Muscle of leg (tissue), 10 donors: ENCODE measurements around the gene POLR1G. TPM values are rescaled to one million over a fixed set of nuclear protein-coding genes. Genes with fewer than 3 reads are reported as not detected.

ENCODE experiments used
- DNase-seq: peaks from one replicate; pipeline ENCODE4 v3.0.0; 2013
- H3K27ac ChIP-seq: one replicate; pipeline ENCODE4 v1.5.1; 2013; ENCODE audit warnings: mild to moderate bottlenecking, low read length, control low read depth
- H3K27me3 ChIP-seq: one replicate; pipeline ENCODE4 v1.6.1; 2013; ENCODE audit warnings: low read length; ENCODE audit not compliant: control insufficient read depth, insufficient read depth
- H3K36me3 ChIP-seq: one replicate; pipeline ENCODE4 v1.6.1; 2013; ENCODE audit warnings: low read length; ENCODE audit not compliant: control insufficient read depth, insufficient read depth
- H3K4me1 ChIP-seq: one replicate; pipeline ENCODE4 v1.6.1; 2013; ENCODE audit warnings: low read length; ENCODE audit not compliant: control insufficient read depth, insufficient read depth
- H3K4me3 ChIP-seq: one replicate; pipeline ENCODE4 v1.5.1; 2013; ENCODE audit warnings: low read length, control low read depth
- H3K9me3 ChIP-seq: replicated peaks from 2 replicates; pipeline ENCODE4 v1.6.1; 2013; ENCODE audit warnings: low read depth, low read length; ENCODE audit not compliant: control insufficient read depth
- polyA plus RNA-seq, 8 donors: library from polyadenylated mRNA; unstranded; fragments of 120-200 nt; gene quantifications; one replicate each; pipeline versions ENCODE4 v1.2.1 to v1.2.3, GENCODE V29; 2013; ENCODE audit warnings: inconsistent platforms in 1 of 8, low replicate concordance in 1 of 8; ENCODE audit not compliant: insufficient read length in 8 of 8, insufficient read depth in 1 of 8
- total RNA-seq: library from RNA; stranded (reverse); fragments of 120-200 nt; gene quantifications from one replicate; pipeline ENCODE4 v1.2.4, GENCODE V29; 2013

Gene POLR1G
- total and polyA plus RNA-seq, 9 donors, result 4.4 to 8.9 (median 6.8) TPM

DNA sequence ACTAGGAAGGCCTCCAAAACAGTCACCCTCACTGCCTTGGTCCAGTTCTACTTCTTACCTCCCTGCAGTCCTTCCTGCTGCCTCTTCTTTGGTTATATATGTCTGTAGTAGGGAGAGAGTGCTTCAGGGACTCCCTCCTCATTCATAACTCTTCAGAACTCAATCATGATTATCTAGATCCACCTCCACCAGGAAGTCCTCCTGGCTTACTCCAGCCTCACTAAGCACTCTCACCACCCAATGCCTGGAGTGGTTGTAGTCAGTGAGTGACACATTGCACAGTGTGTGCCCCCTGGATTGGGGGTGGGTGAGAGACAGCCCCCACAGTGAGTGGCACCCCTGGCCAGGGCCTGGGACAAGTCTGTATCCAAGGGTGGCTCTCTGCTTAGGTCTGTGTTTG, 51.3 kb downstream of the POLR1G start:
- H3K27me3 ChIP-seq, result peaks cover 8% of the 10 kb centered on the region
- H3K36me3 ChIP-seq, result no peaks in the 10 kb centered on the region
- H3K27ac ChIP-seq, result no peak overlapping the region
- no peak overlapping the region for H3K4me3 ChIP-seq
- no peaks in the 10 kb centered on the region for H3K9me3 ChIP-seq
- no peak for DNase-seq
- peaks cover 19% of the 10 kb centered on the region for H3K4me1 ChIP-seq

Other genes with a start within 250 kb of the POLR1G start
- 0.13 TPM for gene NKPD1, start 245.7 kb upstream of the POLR1G start, total RNA-seq
- gene NKPD1, start 245.7 kb upstream of the POLR1G start, polyA plus RNA-seq, result under 1 TPM; 0.12 to 0.38 (median 0.17) TPM
- 18.4 TPM for gene TRAPPC6A, start 228.4 kb upstream of the POLR1G start, total RNA-seq
- 10 to 100 TPM; 18.4 to 31.6 (median 25.1) TPM for gene TRAPPC6A, start 228.4 kb upstream of the POLR1G start, polyA plus RNA-seq
- gene BLOC1S3, start 227.9 kb upstream of the POLR1G start, total RNA-seq, result 1.8 TPM
- 1 to 10 TPM; 5.2 to 8.4 (median 7.3) TPM for gene BLOC1S3, start 227.9 kb upstream of the POLR1G start, polyA plus RNA-seq
- gene EXOC3L2, start 161.2 kb upstream of the POLR1G start, total RNA-seq, result 1.9 TPM
- 1 to 10 TPM in 7 of 8 donors, under 1 TPM in 1; 0.93 to 2.0 (median 1.6) TPM for gene EXOC3L2, start 161.2 kb upstream of the POLR1G start, polyA plus RNA-seq
- 11.1 TPM for gene MARK4, start 155.4 kb upstream of the POLR1G start, total RNA-seq
- gene MARK4, start 155.4 kb upstream of the POLR1G start, polyA plus RNA-seq, result 10 to 100 TPM; 29.0 to 38.9 (median 35.8) TPM
- gene CKM, start 83.8 kb upstream of the POLR1G start, total RNA-seq, result 2,005 TPM
- 1,000 to 10,000 TPM; 1,629 to 3,729 (median 3,028) TPM for gene CKM, start 83.8 kb upstream of the POLR1G start, polyA plus RNA-seq
- 0.09 TPM for gene KLC3, start 65.9 kb upstream of the POLR1G start, total RNA-seq
- 1 to 10 TPM in 1 of 8 donors, under 1 TPM in 6, not detected in 1; 0.14 to 5.9 (median 0.28) TPM for gene KLC3, start 65.9 kb upstream of the POLR1G start, polyA plus RNA-seq
- 6.6 TPM for gene ERCC2, start 36.1 kb upstream of the POLR1G start, total RNA-seq
- gene ERCC2, start 36.1 kb upstream of the POLR1G start, polyA plus RNA-seq, result 10 to 100 TPM; 13.5 to 19.9 (median 15.3) TPM
- 1.7 TPM for gene PPP1R13L, start 1.6 kb upstream of the POLR1G start, total RNA-seq
- 1 to 10 TPM; 2.7 to 8.4 (median 3.5) TPM for gene PPP1R13L, start 1.6 kb upstream of the POLR1G start, polyA plus RNA-seq
- 98.8 TPM for gene ERCC1, start 17.3 kb downstream of the POLR1G start, total RNA-seq
- gene ERCC1, start 17.3 kb downstream of the POLR1G start, polyA plus RNA-seq, result 100 to 1,000 TPM in 2 of 8 donors, 10 to 100 TPM in 6; 81.8 to 110 (median 88.0) TPM
- gene FOSB, start 61.4 kb downstream of the POLR1G start, total RNA-seq, result 54.9 TPM
- 100 to 1,000 TPM in 3 of 8 donors, 10 to 100 TPM in 5; 16.7 to 194 (median 67.1) TPM for gene FOSB, start 61.4 kb downstream of the POLR1G start, polyA plus RNA-seq
- gene RTN2, start 90.4 kb downstream of the POLR1G start, total RNA-seq, result 42.4 TPM
- 100 to 1,000 TPM in 6 of 8 donors, 10 to 100 TPM in 2; 80.0 to 148 (median 126) TPM for gene RTN2, start 90.4 kb downstream of the POLR1G start, polyA plus RNA-seq
- 0.18 TPM for gene PPM1N, start 91.8 kb downstream of the POLR1G start, total RNA-seq
- under 1 TPM; 0.24 to 0.97 (median 0.61) TPM for gene PPM1N, start 91.8 kb downstream of the POLR1G start, polyA plus RNA-seq
- gene VASP, start 100.8 kb downstream of the POLR1G start, total RNA-seq, result 37.4 TPM
- 10 to 100 TPM; 48.9 to 59.4 (median 53.3) TPM for gene VASP, start 100.8 kb downstream of the POLR1G start, polyA plus RNA-seq
- gene OPA3, start 178.2 kb downstream of the POLR1G start, total RNA-seq, result 3.2 TPM
- 1 to 10 TPM; 5.6 to 8.6 (median 7.3) TPM for gene OPA3, start 178.2 kb downstream of the POLR1G start, polyA plus RNA-seq
- gene GPR4, start 195.6 kb downstream of the POLR1G start, total RNA-seq, result 0.44 TPM
- 1 to 10 TPM; 1.5 to 3.2 (median 2.2) TPM for gene GPR4, start 195.6 kb downstream of the POLR1G start, polyA plus RNA-seq
- gene EML2, start 232.8 kb downstream of the POLR1G start, total RNA-seq, result 8.2 TPM
- gene EML2, start 232.8 kb downstream of the POLR1G start, polyA plus RNA-seq, result 10 to 100 TPM in 5 of 8 donors, 1 to 10 TPM in 3; 7.9 to 13.2 (median 11.2) TPM